ENCODE results near the gene DLL4.
A peak's percentile ranks its signal among the peaks of the same experiment; 100 is the strongest.

Gene DLL4

GRCh38 chr15:40936709-40937666, 7.8 kb downstream of the DLL4 start:
- peak; percentile 45 for DNase-seq (ENCODE audit: low read depth)
- peak; percentile 17 for TF ChIP-seq CTCF (IDR thresholded peaks at IDR 0.05; ENCODE audit: insufficient read depth, low read depth, low read length, missing control alignments)

GRCh38 chr15:40937762-40938535, 8.8 kb downstream of the DLL4 start:
- peak; percentile 15 for TF ChIP-seq CTCF (IDR thresholded peaks at IDR 0.05; ENCODE audit: insufficient read depth, low read depth, low read length, missing control alignments)
- DNase-seq (ENCODE audit: low read depth): peak; percentile 37
- no peak overlapping the region for H3K4me3 ChIP-seq (ENCODE audit: low read depth, low read length)

More at GRCh38 chr15:40936709-40937666, 7.8 kb downstream of the DLL4 start:
- H3K4me3 ChIP-seq (ENCODE audit: low read depth, low read length): no peak overlapping the region

- TF ChIP-seq CTCF (IDR thresholded peaks at IDR 0.05; ENCODE audit: insufficient read depth, low read depth, low read length, missing control alignments): no peak
- no peak for DNase-seq (ENCODE audit: low read depth)
- H3K4me3 ChIP-seq (ENCODE audit: low read depth, low read length): no peak overlapping the region
These were observed 9.4 kb downstream of the DLL4 start for GRCh38 chr15:40938536-40938870.

- peak; percentile 40 for DNase-seq (ENCODE audit: low read depth)
- no peak for TF ChIP-seq CTCF (IDR thresholded peaks at IDR 0.05; ENCODE audit: insufficient read depth, low read depth, low read length, missing control alignments)
- H3K4me3 ChIP-seq (ENCODE audit: low read depth, low read length): peak overlapping the region; percentile 60
These were observed 11.2 kb downstream of the DLL4 start for GRCh38 chr15:40940296-40940801.

GRCh38 chr15:40941068-40941527, 12.0 kb downstream of the DLL4 start:
- peak overlapping the region; percentile 60 for H3K4me3 ChIP-seq (ENCODE audit: low read depth, low read length)
- TF ChIP-seq CTCF (IDR thresholded peaks at IDR 0.05; ENCODE audit: insufficient read depth, low read depth, low read length, missing control alignments): no peak
- no peak for DNase-seq (ENCODE audit: low read depth)

- DNase-seq (ENCODE audit: low read depth): peak; percentile 90
- TF ChIP-seq CTCF (IDR thresholded peaks at IDR 0.05; ENCODE audit: insufficient read depth, low read depth, low read length, missing control alignments): peak; percentile 70
- H3K4me3 ChIP-seq (ENCODE audit: low read depth, low read length): peak overlapping the region; percentile 60
These were observed 12.6 kb downstream of the DLL4 start for GRCh38 chr15:40941528-40942336.

Data from GM12865 (cell line).